ENCODE measurements around the gene ING5. TPM values are rescaled to one million over a fixed set of nuclear protein-coding genes. Genes with fewer than 3 reads are reported as not detected.
"Not testable (repeated sequence)": the region's sequence is repeated elsewhere in the genome, so short reads cannot be mapped to it uniquely, and the experiment has no call there.

Gene ING5
- total and polyA plus RNA-seq, 8 donors, result 19.9 to 160 (median 32.4) TPM

GRCh38 chr2:241729868-241730267 lies 28.0 kb downstream of the ING5 start:
- WGBS, 5 donors, result 86 to 94% (median 89%) methylated on average over 6 of the region's 6 CpGs
- TF ChIP-seq CTCF (IDR thresholded peaks at IDR 0.05) (no peak), POLR2A (IDR thresholded peaks at IDR 0.05) (no peak), EP300 (IDR thresholded peaks at IDR 0.05) (no peak), POLR2AphosphoS5 (IDR thresholded peaks at IDR 0.05) (no peak)
- Histone ChIP-seq H3K9me3 (no peaks in the 10 kb centered on the region), H3K4me3 (no peak overlapping the region), H3K27me3 (no peaks in the 10 kb centered on the region), H3K27ac (no peak overlapping the region), H3K36me3 (peaks cover 0 to 18% (median 14%) of the 10 kb centered on the region in 4 donors), H3K4me1 (peaks cover 5 to 24% (median 7%) of the 10 kb centered on the region in 4 donors)
- no peak for DNase-seq
- intact Hi-C loops (cut with DNase I; ENCODE audit: low total_unique reads), result no loop called here

- no peak for DNase-seq
- peaks cover 0 to 9% (median 5%) of the 10 kb centered on the region in 4 donors for H3K36me3 ChIP-seq
- no peaks in the 10 kb centered on the region for H3K27me3 ChIP-seq
- H3K4me3 ChIP-seq, result no peak overlapping the region
- intact Hi-C loops (cut with DNase I; ENCODE audit: low total_unique reads), result no loop called here
- 65 to 79% (median 67%) methylated on average over 12 of the region's 12 CpGs for WGBS, 5 donors
- H3K4me1 ChIP-seq, result peaks cover 5 to 29% (median 13%) of the 10 kb centered on the region in 4 donors
- H3K9me3 ChIP-seq, result no peaks in the 10 kb centered on the region
- no peak overlapping the region for H3K27ac ChIP-seq
- TF ChIP-seq POLR2AphosphoS5 (IDR thresholded peaks at IDR 0.05), result no peak
- no peak for TF ChIP-seq EP300 (IDR thresholded peaks at IDR 0.05)
- TF ChIP-seq CTCF (IDR thresholded peaks at IDR 0.05), result no peak
- no peak for TF ChIP-seq POLR2A (IDR thresholded peaks at IDR 0.05)
Measured at GRCh38 chr2:241730671-241731293, 28.9 kb downstream of the ING5 start.

GRCh38 chr2:241732513-241733186 lies 30.8 kb downstream of the ING5 start:
- H3K4me3 ChIP-seq; intact Hi-C loops (cut with DNase I; ENCODE audit: low total_unique reads): not testable (repeated sequence)
- 38 to 56% (median 43%) methylated on average over 19 to 25 of the region's 26 CpGs for WGBS, 5 donors

More at GRCh38 chr2:241732513-241733186, 30.8 kb downstream of the ING5 start:
- peak in 4 of 7 experiments; percentile 36 to 64 (median 51) for TF ChIP-seq CTCF (IDR thresholded peaks at IDR 0.05)
- not testable (repeated sequence) for H3K27ac ChIP-seq, H3K27me3 ChIP-seq, H3K9me3 ChIP-seq, H3K36me3 ChIP-seq
- peak in 1 of 2 donors; percentile 69 for DNase-seq
- peaks cover 5 to 34% (median 17%) of the 10 kb centered on the region in 4 donors for H3K4me1 ChIP-seq
